BE2C (cell line): ENCODE measurements around the gene IFITM5.

Experiments
- DNase-seq: peaks from one replicate; pipeline ENCODE4 v3.0.0-alpha.2; 2020
- H3K27me3 ChIP-seq: fragments of 250-450 bp; sonication (Bioruptor Pico); 2 replicates; pipeline ENCODE4 v1.5.1; 2020; ENCODE audit warnings: mild to moderate bottlenecking
- H3K36me3 ChIP-seq: fragments of 250-450 bp; sonication (Bioruptor Pico); 2 replicates; pipeline ENCODE4 v1.5.1; 2020; ENCODE audit warnings: mild to moderate bottlenecking
- H3K4me1 ChIP-seq: fragments of 250-450 bp; sonication (Bioruptor Pico); 2 replicates; pipeline ENCODE4 v1.5.1; 2020
- H3K4me3 ChIP-seq: 2 replicates; pipeline ENCODE4 v1.5.1; 2011; ENCODE audit warnings: low read depth, low read length
- H3K9me3 ChIP-seq: fragments of 250-450 bp; sonication (Bioruptor Pico); 2 replicates; pipeline ENCODE4 v1.5.1; 2020
- CTCF ChIP-seq: IDR thresholded peaks from 2 replicates; pipeline ENCODE4 v1.5.1; 2012; ENCODE audit warnings: mild to moderate bottlenecking, low read depth, low read length

The IFITM5 gene

GRCh38 chr11:303363-303762 is 4.0 kb upstream of the IFITM5 start:
- H3K4me1 ChIP-seq: no peaks in the 10 kb centered on the region
- H3K4me3 ChIP-seq: no peak overlapping the region
- no peaks in the 10 kb centered on the region for H3K36me3 ChIP-seq
- DNase-seq: no peak
- H3K9me3 ChIP-seq: no peaks in the 10 kb centered on the region
- no peaks in the 10 kb centered on the region for H3K27me3 ChIP-seq
- TF ChIP-seq CTCF: no peak

- Histone ChIP-seq H3K9me3 (no peaks in the 10 kb centered on the region), H3K4me3 (no peak overlapping the region), H3K36me3 (no peaks in the 10 kb centered on the region), H3K4me1 (no peaks in the 10 kb centered on the region), H3K27me3 (peaks cover 4% of the 10 kb centered on the region; the same call in 1 of the 2 replicates)
- DNase-seq: no peak
- TF ChIP-seq CTCF: no peak
Measured at GRCh38 chr11:299951-300735, 817 bp upstream of the IFITM5 start.

- Histone ChIP-seq H3K9me3 (no peaks in the 10 kb centered on the region), H3K4me1 (no peaks in the 10 kb centered on the region), H3K4me3 (no peak overlapping the region), H3K36me3 (no peaks in the 10 kb centered on the region), H3K27me3 (peaks cover 4% of the 10 kb centered on the region; the same call in 1 of the 2 replicates)
- no peak for TF ChIP-seq CTCF
- no peak for DNase-seq
Measured at GRCh38 chr11:298406-299065, 790 bp downstream of the IFITM5 start.

GRCh38 chr11:297586-298405 is 1.5 kb downstream of the IFITM5 start:
- Histone ChIP-seq H3K9me3 (no peaks in the 10 kb centered on the region), H3K4me1 (no peaks in the 10 kb centered on the region)
- DNase-seq: no peak

GRCh38 chr11:297051-297585 is 2.2 kb downstream of the IFITM5 start:
- no peak for DNase-seq
- TF ChIP-seq CTCF: no peak
- Histone ChIP-seq H3K4me1 (no peaks in the 10 kb centered on the region), H3K4me3 (no peak overlapping the region), H3K36me3 (no peaks in the 10 kb centered on the region), H3K27me3 (peaks cover 4% of the 10 kb centered on the region; the same call in 1 of the 2 replicates), H3K9me3 (no peaks in the 10 kb centered on the region)

More at GRCh38 chr11:297586-298405, 1.5 kb downstream of the IFITM5 start:
- no peak for TF ChIP-seq CTCF
- no peak overlapping the region for H3K4me3 ChIP-seq
- H3K27me3 ChIP-seq: peaks cover 4% of the 10 kb centered on the region; the same call in 1 of the 2 replicates
- H3K36me3 ChIP-seq: no peaks in the 10 kb centered on the region
